ENCODE data around the gene ZNF524. TPM values are rescaled to one million over a fixed set of nuclear protein-coding genes. Genes with fewer than 3 reads are reported as not detected.

ZNF524 gene
- total and polyA plus RNA-seq, 12 donors, result 7.9 to 39.4 (median 14.1) TPM

DNA sequence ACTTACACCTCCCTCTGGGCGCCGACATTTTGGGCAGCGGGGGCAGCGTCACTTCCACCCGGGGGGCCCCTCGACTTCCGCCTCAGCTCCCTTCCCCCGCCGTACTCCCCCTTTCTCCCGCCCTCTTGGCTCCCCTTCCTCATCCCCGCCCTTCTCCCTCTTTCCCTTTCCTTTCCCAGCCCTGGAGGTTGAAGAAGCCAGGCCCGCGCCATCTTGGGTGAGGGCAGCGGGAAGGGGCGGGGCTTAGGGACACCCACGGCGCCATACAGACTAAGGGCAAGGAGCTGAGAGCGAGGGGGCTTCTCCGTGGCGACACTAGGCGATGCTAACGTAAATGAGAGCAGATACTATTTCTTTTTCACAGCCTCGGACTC, 633 bp upstream of the ZNF524 start, which contains the start of gene FIZ1:
TSS of gene FIZ1 (minus strand) at position 50 of the 374 bp plus-strand sequence. CDS start 1,652 bp downstream, outside the sequence.
- DNase-seq (peak; percentile 98 to 99), ATAC-seq (peak; percentile 86 to 96 (median 94))
- Histone ChIP-seq H3K27me3 (no peaks in the 10 kb centered on the region), H3K4me3 (peak within 1 kb of the TSS; percentile 54 to 94 (median 76)), H3K9me3 (no peaks in the 10 kb centered on the region), H3K27ac (peak within 1 kb of the TSS; percentile 96 to 100 (median 98)), H3K36me3 (peaks cover 0 to 39% (median 8%) of the 10 kb centered on the region in 9 donors), H3K4me1 (peaks cover 4 to 29% (median 21%) of the 10 kb centered on the region in 9 donors)
- intact Hi-C loops (cut with DNase I), result loop anchor here in 3 of 10 donors (1.0 to 5.0 kb wide), 5 partner anchors 25 to 83 kb away; partner anchors contain the start of genes SBK3 (in 1 of the 3) and ZNF784 (in 1 of the 3)
- TF ChIP-seq, protein P1, sequence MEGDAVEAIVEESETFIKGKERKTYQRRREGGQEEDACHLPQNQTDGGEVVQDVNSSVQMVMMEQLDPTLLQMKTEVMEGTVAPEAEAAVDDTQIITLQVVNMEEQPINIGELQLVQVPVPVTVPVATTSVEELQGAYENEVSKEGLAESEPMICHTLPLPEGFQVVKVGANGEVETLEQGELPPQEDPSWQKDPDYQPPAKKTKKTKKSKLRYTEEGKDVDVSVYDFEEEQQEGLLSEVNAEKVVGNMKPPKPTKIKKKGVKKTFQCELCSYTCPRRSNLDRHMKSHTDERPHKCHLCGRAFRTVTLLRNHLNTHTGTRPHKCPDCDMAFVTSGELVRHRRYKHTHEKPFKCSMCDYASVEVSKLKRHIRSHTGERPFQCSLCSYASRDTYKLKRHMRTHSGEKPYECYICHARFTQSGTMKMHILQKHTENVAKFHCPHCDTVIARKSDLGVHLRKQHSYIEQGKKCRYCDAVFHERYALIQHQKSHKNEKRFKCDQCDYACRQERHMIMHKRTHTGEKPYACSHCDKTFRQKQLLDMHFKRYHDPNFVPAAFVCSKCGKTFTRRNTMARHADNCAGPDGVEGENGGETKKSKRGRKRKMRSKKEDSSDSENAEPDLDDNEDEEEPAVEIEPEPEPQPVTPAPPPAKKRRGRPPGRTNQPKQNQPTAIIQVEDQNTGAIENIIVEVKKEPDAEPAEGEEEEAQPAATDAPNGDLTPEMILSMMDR (IDR thresholded peaks at IDR 0.05), result no peak
- 0% methylated on average over 23 of the region's 23 CpGs for WGBS, 2 donors

DNA sequence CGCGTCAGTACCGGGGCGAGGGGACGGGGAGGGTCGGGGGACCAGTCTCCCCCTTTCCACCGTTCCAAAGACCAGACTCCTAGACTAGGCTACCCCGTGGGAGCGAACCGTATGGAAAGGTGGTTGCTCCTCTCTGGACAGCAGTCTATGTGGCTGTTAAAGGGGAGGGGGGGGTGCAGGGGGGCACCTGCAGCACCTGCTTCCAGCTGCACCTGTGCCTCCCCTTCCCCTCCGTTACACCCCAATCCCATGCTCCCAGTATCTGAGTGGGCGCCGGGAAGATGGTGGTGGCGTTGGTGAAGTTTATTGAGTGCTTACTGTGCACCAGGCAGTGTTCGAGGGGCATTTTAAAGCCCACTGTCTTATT, 557 bp downstream of the ZNF524 start:
- intact Hi-C loops (cut with DNase I), result loop anchor here in 1 of 10 donors (10.0 kb wide), 1 partner anchor 86 kb away; no protein-coding TSS in a partner anchor

DNA sequence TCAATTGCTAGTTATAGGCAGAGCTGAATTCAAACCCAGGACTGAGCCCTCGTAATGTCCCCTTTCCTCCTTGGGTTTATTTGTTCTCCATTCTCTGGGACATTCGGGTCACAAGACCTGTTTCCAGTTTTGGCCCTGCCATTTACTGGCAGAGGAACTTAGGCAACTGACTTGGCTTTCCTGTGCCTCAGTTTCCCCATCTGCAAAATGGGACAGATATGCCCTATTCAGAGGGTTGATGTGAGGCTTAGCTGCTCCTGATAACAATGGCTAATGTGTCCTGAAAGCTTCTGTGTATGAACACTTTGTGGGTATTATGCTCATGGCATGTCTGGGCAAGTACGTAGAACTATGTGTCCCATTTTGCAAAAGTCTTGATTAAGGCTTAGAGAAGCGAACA, 996 bp downstream of the ZNF524 start:
- 66 to 83% methylated on average over 4 of the region's 4 CpGs for whole genome bisulfite sequencing, 2 donors
- DNase-seq, result no peak
- Histone ChIP-seq H3K27me3 (no peaks in the 10 kb centered on the region), H3K9me3 (no peaks in the 10 kb centered on the region), H3K36me3 (peaks cover 0 to 23% (median 0%) of the 10 kb centered on the region in 9 donors), H3K27ac (peak overlapping the region; percentile 96 to 100 (median 98)), H3K4me3 (peak overlapping the region; percentile 54 to 94 (median 76)), H3K4me1 (peaks cover 4 to 37% (median 27%) of the 10 kb centered on the region in 9 donors)
- no peak for ATAC-seq
- TF ChIP-seq, protein P1 (IDR thresholded peaks at IDR 0.05), result no peak
- intact Hi-C loops (cut with DNase I), result loop anchor here in 1 of 10 donors (10.0 kb wide), 1 partner anchor 86 kb away; no protein-coding TSS in a partner anchor

More for the DNA sequence above, 557 bp downstream of the ZNF524 start:
- WGBS, 2 donors, result 6 to 10% methylated on average over 9 to 15 of the region's 15 CpGs
- Histone ChIP-seq H3K4me1 (peaks cover 4 to 34% (median 27%) of the 10 kb centered on the region in 9 donors), H3K4me3 (peak overlapping the region; percentile 54 to 94 (median 76)), H3K9me3 (no peaks in the 10 kb centered on the region), H3K27ac (peak overlapping the region; percentile 96 to 100 (median 98)), H3K36me3 (peaks cover 0 to 27% (median 0%) of the 10 kb centered on the region in 9 donors), H3K27me3 (no peaks in the 10 kb centered on the region)
- DNase-seq (no peak), ATAC-seq (no peak)
- TF ChIP-seq, protein P1 (IDR thresholded peaks at IDR 0.05), result no peak

DNA sequence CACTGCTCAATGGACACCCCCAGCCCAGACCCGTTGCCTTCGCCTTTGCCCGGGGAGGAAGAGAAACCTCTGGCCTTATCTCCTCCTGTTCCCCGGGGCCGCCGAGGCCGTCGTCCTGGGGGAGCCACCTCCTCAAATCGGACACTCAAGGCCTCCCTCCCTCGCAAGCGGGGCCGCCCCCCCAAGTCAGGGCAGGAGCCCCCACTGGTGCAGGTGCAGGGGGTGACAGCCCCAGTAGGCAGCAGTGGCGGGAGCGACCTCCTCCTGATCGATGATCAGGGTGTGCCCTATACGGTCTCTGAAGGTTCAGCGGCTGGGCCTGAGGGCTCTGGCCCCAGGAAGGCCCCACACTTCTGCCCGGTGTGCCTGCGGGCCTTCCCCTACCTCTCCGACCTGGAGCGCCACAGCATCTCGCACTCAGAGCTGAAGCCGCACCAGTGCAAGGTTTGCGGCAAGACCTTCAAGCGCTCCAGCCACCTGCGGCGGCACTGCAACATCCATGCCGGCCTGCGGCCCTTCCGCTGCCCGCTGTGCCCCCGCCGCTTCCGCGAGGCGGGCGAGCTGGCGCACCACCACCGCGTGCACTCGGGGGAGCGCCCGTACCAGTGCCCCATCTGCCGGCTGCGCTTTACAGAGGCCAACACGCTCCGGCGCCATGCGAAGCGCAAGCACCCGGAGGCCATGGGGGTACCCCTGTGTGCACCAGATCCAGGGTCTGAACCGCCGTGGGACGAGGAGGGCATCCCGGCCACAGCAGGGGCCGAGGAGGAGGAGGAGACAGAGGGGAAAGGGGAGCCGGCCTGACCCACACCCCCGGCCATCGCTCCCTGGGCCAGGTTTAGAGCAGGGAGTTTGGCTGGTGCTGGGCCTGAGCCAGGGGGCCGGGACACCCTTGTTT, 2.3 kb downstream of the ZNF524 start:
- Histone ChIP-seq H3K4me1 (peaks cover 4 to 50% (median 38%) of the 10 kb centered on the region in 9 donors), H3K27ac (peak overlapping the region in 2 of 10 donors; percentile 97 to 100), H3K27me3 (no peaks in the 10 kb centered on the region), H3K4me3 (no peak overlapping the region), H3K36me3 (peaks cover 0 to 19% (median 0%) of the 10 kb centered on the region in 9 donors), H3K9me3 (no peaks in the 10 kb centered on the region)
- intact Hi-C loops (cut with DNase I), result loop anchor here in 1 of 10 donors (10.0 kb wide), 1 partner anchor 88 kb away; no protein-coding TSS in a partner anchor
- WGBS, 2 donors, result 92% methylated on average over 56 to 60 of the region's 60 CpGs
- ATAC-seq, result no peak
- DNase-seq, result no peak
- TF ChIP-seq, protein P1 (IDR thresholded peaks at IDR 0.05), result no peak

Data from heart right ventricle (tissue), 16 donors.